T-helper 9 cell (primary cell): ENCODE measurements around the gene KCNH8.

Experiments used
- DNase-seq: peaks from one replicate; pipeline ENCODE4 v3.0.0-alpha.2; 2020

The KCNH8 gene

GRCh38 chr3:19506171-19506570 lies 357.9 kb downstream of the KCNH8 start:
- DNase-seq = no peak

DNA sequence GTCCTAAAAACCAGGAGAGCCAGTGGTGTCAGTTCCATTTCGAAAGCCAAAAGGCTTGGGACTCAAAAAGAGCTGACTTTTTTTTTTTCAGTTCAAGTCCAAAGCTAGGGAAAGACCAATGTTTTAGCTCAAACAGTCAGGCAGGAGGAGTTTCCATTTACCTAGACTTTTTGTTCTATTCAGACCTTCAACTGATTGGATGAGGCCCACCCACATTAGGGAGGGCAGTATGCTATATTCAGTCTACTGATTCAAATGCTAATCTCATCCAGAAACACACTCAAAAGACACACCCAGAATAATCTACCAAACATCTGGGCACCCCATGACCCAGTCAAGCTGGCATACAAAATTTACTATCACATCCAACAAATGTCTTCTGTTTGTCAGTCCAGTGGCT lies 374.0 kb downstream of the KCNH8 start:
- DNase-seq = no peak

GRCh38 chr3:19526071-19526470 lies 377.8 kb downstream of the KCNH8 start:
- no peak for DNase-seq

DNA sequence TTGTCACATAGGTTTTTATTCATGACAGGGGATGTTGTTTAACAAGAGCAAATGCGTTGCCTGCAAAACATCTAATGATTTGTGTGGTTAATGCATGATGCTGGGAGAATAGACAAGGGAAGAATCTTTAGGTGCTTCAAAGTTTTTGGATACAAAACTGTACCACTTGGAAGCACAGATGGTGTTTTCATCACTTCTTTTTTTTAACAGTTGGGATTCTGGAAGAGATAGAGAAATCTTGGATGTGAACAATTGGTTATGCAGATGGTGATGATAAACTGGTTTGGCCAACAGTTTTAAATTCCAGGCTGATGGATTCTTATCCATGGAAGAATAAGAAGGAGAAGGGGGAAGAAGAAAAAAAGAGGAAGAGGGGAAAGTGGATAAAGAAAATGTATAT lies 379.4 kb downstream of the KCNH8 start:
- no peak for DNase-seq

- DNase-seq = no peak
Measured at GRCh38 chr3:19531426-19531825, 383.1 kb downstream of the KCNH8 start.

GRCh38 chr3:19539518-19540392 lies 391.4 kb downstream of the KCNH8 start:
- no peak for DNase-seq

DNA sequence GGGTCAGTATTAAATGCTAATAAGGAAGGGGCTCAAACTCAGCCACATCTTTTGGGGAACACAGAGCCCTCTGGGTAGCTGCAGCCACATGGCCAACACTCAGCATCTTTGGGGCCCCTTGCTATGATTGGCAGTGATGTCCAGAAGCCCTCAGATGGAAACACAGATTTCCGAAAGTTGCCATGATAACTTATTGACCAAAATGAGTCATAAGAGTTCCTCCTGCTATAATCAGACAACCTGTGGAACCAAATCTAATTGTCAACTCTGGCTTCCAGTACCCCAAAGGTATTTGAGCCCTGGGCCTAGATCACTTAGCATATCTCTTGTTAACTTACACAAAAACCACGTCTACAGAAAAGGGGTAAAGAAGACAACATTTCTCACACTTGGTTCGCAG lies 392.2 kb downstream of the KCNH8 start:
- DNase-seq = no peak

- DNase-seq = no peak
Measured at GRCh38 chr3:19541284-19541683, 393.0 kb downstream of the KCNH8 start.

- no peak for DNase-seq
Measured at GRCh38 chr3:19543212-19543841, 395.0 kb downstream of the KCNH8 start.

DNA sequence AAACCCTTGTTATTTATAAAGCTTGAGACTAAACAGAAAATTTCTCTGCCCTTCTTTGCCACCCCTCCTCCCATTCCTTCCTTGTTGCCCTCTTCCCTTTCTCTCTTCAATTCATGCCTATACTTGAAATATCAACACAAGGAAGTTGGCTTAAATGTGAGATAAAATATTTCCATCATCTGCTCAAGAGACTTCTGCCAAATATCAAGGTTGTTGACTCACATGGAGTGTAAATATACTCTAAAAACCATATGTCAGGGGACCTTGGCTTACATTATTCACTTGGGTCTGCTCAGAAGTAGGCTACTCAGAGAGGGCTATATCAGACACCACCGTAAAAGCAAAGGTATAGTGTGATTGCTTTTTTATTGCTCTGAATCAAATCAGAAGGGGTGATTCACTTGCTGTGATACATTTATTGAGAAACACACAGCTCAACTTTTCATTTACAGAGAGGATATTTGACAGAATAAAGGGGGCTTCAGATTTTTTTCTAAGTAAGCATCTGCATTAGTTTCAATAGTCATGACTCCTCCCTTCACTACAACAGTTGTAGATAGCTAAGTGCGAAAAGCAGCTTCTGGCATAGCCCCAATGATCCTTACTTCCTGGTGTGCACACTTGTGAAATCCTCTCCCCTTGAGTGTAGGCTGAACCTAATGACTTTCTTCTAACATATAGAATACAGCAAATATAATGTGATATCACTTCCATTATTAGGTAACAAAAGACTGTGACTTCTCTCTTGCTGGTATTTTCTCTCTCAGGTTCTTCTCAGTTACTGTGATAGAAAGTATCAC lies 399.6 kb downstream of the KCNH8 start:
- DNase-seq = no peak

GRCh38 chr3:19559724-19560442 lies 411.6 kb downstream of the KCNH8 start:
- DNase-seq = no peak

DNA sequence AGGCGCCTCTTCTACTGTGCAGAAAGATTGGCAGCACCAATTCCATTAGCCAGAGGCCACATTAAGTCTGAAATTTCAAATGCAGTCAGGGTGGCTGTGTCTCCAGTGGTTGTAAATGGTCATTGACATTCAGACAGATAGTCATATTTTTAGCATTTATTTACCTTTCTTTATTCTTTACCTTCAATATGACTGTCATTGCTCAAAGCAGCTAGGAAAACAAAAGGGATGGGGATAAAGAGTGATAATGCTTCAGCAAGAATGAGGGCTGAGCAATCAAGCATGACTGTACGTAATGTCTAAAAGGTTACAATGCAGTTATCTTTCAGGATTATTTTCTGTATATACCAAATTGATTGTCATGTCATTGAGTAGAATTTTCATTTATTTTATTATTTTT lies 425.3 kb downstream of the KCNH8 start:
- DNase-seq = no peak

GRCh38 chr3:19574268-19574667 lies 426.0 kb downstream of the KCNH8 start:
- no peak for DNase-seq

DNA sequence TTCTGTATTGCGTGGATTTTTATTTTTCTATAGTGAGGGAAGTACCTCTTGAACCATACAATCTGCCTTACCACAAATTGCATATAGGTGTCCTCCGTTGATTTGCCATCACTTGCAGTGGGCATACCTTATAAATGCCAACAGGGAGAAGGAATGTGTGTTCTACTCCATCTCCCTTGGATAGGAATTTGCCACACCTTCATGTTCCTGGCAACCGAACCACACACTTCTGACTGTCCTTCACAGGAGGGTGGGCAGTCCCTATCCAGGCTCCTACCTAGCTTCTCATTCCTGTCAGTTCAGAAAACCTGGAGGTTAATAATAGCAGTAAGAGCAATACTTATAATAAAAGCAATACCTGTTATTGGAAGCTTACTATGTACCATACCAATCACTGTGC lies 428.0 kb downstream of the KCNH8 start:
- DNase-seq = no peak
